Globus pallidus (tissue), 1 donor: Measurements from ENCODE around the gene CEP164.
"Not testable (repeated sequence)": the region's sequence is repeated elsewhere in the genome, so short reads cannot be mapped to it uniquely, and the experiment has no call there.

Experiments
- DNase-seq: peaks from one replicate; pipeline ENCODE4 v3.0.0-alpha.2; 2015; ENCODE audit warnings: low spot score

The CEP164 gene

DNA sequence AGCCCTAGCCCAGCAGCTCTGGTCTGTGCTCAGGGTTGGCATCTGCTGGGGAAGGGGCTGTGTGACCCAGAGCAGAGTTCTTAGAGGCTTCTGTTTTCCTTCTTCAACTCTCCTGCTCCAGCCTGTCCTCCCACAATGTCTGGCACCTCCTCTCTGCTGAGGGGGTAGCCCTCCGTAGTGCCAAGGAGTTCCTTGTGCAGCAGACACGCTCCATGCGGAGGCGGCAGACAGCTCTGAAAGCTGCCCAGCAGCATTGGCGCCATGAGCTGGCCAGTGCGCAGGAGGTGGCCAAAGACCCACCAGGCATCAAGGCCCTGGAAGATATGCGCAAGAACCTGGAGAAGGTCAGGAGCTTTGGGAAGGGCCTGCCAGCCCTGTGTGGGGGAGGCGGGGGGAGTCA, 69.3 kb downstream of the CEP164 start:
- DNase-seq, result no peak

DNA sequence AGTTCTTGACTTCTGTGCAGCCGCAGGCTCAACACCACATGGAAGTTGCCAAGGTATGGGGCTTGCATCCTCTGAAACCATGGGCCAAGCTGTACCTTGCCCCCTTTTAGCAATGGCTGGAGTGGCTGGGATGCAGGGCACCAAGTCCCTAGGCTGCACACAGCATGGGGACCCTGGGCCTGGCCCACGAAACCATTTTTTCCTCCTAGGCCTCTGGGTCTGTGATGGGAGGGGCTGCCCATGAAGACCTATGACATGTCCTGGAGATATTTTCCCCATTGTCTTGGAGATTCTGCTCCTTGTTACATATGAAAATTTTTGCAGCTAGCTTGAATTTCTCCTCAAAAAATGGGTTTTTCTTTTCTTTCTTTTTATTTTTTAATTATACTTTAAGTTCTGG, 71.0 kb downstream of the CEP164 start:
- DNase-seq, result not testable (repeated sequence)

DNA sequence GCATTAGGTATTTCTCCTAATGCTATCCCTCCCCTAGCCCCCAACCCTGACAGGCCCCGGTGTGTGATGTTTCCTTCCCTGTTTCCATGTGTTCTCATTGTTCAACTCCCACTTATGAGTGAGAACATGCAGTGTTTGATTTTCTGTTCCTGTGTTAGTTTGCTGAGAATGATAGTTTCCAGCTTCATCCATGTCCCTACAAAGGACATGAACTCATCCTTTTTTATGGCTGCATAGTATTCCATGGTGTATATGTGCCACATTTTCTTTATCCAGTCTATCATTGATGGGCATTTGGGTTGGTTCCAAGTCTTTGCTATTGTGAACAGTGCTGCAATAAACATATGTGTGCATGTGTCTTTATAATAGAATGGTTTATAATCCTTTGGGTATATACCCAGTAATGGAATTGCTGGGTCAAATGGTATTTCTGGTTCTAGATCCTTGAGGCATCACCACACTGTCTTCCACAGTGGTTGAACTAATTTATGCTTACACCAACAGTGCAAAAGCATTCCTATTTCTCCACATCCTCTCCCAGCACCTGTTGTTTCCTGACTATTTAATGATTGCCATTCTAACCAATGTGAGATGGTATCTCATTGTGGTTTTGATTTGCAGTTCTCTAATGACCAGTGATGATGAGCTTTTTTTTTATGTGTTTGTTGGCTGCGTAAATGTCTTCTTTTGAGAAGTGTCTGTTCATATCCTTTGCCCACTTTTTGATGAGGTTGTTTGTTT, 71.6 kb downstream of the CEP164 start:
- DNase-seq, result not testable (repeated sequence)

DNA sequence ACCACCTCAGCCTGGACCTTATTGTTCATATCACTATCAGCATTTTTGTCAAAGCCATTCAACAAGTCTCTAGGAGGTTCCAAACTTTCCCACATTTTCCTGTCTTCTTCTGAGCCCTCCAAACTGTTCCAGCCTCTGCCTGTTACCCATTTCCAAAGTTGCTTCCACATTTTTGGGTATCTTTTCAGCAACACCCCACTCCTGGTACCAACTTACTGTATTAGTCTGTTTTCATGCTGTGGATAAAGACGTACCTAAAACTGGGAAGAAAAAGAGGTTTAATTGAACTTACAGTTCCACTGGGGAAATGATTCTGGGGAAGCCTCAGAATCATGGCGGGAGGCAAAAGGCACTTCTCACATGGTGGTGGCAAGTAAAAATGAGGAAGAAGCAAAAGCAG, 78.2 kb downstream of the CEP164 start:
- not testable (repeated sequence) for DNase-seq

DNA sequence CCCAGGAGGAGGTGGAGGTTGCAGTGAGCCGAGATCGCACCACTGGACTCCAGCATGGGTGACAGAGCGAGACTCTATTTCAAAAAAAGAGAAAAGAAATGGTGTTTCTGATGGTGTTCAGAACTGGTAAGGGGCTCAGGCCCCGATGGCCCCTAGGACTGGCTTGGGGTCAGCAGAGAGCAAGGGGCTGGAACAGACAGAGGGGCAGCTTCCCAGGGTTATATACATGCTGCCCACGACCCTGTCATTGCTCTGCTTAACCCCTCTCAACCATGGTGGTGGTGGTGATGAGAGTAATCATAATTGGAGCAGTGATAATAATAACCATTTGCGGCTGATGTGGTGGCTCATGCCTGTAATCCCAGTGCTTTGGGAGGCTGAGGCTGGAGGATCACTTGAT, 79.4 kb downstream of the CEP164 start:
- DNase-seq, result no peak

DNA sequence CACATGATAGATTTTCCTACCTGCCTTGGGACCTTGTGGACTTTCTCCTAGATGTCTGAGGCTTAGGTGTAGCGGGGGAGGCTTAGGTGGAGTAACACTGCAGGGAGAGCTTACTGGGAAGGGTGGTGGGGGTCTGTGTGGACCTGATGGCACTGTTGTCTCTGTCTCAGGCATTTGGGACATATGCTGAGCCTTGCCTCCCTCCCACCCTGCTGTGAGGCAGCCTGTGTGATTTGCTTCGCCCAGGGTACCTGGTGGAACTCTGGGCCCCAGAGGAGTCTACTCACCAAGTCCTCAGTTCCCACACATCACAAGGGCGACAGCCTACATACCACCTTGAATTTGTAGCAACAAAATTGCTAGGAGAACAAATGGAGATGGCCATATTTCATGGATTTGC, 80.7 kb downstream of the CEP164 start:
- DNase-seq, result no peak

DNA sequence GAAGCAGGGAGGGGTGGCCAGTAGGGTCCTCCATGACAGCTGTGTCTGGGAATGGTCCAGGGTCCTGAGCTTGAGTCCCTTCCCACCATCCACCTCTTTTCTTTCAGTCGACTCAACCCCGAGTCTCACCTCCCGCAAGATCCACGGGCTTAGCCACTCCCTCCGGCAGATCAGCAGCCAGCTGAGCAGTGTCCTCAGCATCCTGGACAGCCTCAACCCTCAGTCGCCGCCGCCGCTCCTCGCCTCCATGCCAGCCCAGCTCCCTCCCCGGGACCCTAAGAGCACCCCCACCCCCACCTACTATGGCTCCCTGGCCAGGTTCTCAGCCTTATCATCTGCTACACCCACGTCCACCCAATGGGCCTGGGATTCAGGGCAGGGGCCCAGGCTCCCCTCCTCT, 81.9 kb downstream of the CEP164 start:
- no peak for DNase-seq

DNA sequence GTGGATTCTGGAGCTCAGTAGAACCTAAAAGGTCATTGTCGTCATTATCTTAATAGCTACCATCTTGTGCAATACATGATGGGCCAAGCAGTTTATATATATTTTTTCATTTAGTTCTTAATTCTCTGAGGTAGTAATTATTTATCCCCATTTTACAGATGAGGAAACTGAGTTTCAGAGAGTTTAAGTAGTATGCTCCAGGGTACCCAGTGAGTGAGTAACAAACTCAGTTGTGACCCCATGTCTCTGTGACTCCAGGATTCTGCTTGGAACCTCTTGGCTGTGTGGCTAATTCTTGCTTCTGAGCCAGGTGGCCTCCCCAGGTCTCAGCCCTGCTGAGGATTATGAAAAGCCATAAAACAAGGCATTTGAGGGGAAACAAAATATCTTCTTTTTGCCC, 82.6 kb downstream of the CEP164 start:
- DNase-seq, result no peak

DNA sequence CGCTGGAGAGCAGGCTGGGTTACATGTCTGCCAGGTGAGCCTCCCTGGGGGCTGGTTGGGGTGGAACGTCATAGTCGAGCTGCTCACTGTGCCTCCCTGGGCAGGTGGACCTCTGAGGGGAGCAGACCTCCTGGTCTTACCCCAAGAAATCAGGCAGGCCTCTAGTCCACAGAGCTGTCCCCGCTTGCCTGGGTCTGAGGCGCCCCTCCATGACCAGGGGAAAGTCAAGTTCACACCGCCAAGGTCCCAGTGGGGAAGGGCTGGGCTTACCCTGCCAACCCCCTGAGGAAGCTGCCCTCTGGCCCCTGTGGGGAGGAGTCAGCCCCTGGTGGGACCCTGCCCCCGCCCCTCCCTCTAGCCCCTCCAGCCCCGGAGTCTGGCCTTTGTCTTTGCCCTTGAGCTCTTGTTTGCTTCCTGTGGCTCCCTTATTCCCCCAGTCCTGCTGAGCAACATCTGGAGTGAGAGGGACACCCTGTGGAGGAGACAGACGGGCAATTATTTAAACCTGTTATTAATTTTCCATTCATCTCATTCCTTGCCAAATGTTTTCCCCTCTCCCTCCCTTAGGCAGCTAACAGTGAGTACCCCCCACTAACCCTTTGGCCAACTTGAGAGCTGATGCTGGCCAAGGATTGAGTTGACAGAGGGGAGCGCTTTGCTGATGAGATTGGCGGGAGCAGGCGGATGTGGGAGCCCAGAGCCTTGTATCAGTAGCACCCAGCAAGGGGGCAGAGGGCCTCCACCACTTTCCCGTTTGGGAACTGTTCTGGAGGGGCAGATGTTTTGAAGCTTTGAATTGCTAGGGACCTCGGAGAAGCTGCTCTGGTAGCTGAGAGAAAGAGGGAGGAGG, 83.4 kb downstream of the CEP164 start:
- no peak for DNase-seq

DNA sequence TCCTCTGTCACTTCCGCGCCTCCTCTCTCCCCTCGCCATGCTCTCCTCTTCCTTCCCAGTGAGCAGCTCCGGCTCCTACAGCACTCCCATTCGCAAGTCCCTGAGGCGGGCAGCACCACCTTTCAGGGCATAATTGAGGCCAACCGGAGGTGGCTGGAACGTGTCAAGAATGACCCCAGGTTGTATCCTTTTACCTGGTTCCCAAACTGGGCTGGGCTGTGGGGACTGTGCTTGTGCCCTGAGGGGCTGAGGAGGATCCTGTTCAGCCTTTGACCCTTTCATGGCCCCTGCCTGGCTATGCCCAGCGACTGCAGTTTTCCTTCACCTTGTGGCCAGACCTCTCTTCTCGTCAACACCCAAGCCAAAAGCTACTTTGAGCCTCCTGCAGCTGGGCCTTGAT, 84.1 kb downstream of the CEP164 start:
- DNase-seq, result no peak

DNA sequence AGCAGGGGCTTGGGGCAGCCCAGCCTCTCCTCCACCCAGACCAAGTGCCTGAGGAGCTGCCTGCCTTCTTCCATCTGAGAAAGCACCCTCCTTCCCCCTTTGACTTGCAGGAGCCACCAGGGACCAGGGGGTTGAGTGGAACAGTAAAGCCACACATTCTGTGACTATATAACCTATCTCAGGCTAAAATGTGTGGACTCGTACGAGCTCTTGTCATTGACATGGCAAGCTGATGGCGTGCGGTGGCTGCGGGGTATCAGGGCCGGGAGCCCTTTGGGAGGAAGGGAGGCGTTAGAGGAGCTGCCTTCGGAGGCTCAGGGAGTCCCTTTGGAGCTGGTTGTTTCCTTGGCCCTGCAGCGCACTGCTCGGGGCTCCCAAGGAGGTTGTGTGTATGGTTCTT, 84.5 kb downstream of the CEP164 start:
- DNase-seq, result no peak

DNA sequence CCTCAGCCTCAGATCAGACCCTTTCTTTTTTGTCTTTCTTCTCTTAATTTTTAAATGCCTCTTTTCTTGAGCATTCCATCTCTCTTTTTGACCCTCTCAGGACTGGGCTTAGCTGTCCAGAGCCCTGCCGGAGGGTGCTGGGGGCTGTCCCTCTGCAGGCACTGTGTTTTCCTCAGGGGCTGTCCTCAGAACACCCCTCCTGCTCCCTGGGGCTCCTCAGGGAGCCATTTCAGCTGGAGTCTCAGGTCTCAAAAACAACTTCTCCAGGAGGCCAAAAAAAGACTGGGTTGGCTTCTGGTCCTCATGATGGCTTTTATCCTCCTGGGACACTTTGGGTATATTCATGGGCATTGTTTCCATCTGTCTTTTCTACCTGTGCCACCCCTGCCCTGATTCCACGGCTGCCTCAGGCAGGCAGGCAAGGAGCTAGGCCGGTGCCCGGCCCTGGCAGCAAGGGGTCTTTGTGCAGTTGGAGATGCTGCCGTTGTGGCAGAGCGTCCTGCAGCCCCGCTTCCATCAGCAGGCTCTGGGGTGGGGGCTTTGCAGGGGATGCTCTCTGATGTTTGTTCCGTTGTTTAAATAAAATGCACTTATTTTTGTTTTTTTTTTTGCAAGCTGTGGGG, 85.1 kb downstream of the CEP164 start:
- DNase-seq, result no peak

DNA sequence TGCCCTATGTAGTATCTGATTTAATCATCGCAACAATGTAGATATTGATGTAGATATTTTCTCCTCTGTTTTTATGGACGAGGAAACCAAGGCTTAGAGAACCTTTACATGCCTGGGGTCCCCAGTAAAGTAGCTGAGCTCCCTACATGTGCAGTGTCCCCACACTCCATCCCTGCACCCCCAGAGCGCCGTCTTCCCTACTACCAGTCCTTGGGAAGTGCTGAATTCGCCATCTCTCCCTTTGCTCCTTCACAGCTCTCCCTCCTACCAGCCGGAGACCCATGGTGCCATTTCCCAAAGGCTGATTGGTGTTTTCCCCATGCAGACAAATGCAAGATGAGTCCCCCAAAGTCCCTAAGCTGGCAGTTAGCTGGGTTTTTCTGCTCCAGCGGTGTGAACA, 86.0 kb downstream of the CEP164 start:
- no peak for DNase-seq

DNA sequence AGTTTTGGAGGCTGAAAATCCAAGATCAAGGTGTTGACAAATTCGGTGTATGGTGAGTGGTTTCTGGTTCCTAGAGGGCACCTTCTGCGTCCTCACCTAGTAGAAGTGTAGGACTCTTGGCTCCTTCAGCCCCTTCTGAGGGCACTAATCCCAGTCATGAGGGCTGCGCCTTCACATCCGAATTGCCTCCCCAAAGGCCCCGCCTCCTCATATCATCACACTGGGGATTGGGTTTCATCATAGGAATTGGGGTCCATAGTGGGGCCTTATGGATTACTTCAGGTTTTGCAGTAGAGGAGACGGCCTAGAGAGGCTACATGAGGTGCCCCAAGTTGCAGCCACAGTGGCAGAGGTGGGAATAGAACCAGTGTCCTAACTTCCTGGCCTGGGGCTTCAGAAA, 87.1 kb downstream of the CEP164 start:
- no peak for DNase-seq

DNA sequence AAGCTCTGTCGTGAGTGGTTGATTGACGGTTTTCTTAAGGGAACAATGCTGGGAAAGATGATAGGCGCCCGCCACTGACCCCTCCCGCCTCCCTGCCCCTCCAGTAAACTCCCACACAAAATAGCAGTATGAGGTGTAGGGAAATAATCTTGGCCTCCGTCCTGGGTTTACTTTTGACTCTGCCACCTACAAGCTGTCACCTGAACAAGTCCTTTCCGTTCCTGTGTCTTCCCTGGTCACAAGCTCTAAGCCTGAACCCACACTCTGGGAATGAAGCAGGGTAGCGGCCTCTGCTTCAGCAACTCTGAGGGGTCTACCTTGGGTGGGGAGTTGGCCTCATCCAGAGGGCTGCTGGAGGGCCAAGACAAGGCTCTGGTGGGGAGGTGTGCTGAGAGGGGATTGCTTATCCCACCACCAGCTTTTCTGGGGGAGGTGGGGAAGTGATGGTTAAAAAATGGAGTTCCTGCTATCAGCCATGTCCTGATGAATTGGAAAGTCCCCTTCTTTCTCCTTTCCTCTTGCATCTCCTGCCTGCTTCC, 87.8 kb downstream of the CEP164 start:
- no peak for DNase-seq

DNA sequence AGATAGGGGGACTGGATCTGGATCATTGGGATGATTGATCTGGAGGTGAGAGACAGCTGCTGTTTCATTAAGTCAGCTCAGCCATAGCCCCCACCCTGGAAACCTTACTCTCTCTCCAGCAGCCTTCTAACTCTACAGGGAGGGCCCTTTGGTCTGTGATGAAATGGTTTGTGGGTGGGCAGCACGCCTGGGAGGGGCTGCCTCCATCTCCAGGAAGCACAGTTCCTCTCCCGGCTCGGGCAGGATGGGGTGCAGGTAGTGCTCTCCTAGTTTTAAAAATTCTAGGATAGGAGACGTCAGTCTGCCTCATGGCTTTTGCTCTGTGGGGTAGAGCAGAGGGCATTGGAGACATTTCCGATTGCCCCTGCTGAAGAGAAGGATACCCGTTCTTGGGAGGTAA, 89.7 kb downstream of the CEP164 start:
- DNase-seq, result no peak

DNA sequence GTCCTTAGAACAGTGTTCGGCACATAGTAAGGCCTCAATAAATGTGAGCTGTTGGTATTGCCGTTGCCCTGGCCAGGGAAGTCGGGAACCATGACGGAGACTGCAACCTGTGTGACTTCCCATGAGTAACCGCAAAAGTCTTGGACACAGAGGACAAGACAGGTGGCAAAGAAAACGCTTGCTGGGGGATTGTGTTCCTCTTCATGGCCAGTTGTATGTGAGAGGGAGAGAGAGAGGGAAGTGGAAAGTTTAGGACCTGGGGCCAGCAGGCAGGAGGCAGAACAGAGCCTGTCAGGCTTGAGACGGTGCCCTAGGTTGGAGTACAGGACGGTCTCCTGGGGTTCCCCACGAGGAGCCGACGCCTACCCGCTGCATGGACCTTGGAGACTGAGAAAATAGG, 90.2 kb downstream of the CEP164 start:
- DNase-seq, result no peak

DNA sequence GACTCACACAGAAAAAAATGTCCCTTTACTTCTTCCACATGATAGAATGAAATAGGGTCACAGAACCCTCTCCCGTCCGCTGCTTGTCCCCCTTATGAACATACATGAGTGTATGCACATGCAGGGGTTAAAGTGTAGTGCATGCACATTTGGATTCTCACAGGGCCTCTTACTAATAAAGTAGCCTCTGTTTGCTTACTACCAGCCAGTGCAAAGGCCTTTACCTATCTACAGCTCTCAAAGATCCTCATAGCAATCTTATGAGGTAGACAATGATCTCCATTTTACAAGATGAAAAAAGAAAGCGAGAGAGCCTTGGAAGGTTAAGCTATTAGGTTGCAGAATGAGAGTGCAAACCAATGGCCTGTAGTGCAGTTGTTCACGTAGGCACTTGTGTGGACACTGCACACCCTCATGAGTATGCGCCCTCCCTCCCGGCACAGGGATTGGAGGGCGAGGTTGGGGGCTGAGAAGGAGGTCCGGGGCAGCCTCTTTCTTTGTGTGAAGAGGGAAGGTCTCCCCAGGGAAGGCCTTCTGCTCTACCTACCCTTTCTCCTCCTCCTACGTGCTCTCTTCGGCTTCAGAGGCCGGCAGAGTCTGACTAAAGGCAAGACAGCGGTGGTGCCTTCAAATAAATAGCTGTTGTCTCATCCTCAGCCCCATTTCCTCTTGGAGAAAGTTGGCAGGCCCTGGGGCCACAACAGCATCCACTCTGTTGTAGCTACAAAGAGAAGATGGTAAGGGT, 91.3 kb downstream of the CEP164 start:
- DNase-seq, result no peak

DNA sequence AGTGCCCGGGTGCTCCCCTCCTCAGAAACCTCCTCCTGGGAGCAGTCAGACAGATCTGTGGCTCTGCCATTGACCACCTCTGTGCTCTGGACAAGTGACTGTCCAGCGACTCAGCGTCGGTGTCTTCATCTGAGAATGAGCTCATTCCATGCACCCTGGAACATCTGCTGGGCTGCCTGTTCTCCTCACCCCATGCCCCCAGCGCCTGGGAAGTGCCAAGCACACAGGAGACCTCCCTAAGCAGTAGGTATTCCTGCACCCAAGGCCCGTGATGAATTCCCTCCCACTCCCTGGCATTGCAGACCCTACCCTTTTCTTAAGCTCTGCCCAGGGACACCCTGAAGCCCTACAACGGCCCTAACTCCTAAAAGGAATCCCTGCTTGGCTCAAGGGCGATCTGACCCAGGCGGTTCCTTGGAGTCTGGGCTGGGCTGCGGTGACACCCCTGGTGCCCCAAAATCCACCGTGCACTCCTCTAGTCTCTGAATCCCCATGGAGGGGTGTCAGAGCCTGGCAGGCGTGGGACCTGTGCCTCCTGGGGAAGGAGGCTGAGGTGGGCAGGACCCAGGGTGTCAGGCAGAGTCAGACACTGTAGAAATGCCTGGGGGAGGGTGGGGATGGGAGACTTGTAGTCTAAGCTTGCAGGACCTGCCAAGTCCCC, 92.0 kb downstream of the CEP164 start:
- DNase-seq, result no peak

DNA sequence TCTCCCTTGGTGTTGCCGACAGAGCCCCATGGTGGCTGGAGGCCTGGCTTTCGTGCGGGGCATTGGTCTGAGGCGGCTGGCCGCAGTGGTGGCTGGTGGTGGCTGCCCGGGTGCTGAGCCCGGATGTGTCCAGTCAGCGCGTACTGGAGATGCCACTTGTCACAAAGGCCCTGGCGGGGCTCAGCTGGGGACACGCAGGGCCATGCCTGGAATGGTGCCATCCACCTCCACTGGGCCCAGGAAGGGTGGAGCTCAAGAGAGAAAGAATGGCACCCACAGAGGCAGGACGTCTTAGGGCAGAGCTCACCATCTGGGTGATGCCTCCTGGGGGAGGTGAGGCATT, 92.5 kb downstream of the CEP164 start:
- no peak for DNase-seq

DNA sequence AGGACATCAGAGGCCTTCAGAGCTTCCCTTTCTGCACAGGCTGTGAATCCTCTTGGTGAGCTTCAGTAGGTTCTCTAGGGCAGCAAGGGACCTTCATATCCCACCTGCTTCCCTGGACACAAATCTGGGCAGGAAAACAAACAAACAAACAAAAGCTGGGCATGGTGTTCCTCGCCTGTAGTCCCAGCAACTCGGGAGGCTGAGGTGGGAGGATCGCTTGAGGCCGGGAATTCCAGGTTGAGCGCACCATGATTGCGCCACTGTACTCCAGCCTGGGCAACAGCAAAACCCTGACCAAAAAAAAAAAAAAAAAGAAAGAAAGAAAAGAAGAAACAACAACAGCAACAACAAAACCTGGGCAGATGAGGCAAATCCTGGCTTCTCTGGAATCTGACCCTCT, 92.9 kb downstream of the CEP164 start:
- DNase-seq, result no peak

DNA sequence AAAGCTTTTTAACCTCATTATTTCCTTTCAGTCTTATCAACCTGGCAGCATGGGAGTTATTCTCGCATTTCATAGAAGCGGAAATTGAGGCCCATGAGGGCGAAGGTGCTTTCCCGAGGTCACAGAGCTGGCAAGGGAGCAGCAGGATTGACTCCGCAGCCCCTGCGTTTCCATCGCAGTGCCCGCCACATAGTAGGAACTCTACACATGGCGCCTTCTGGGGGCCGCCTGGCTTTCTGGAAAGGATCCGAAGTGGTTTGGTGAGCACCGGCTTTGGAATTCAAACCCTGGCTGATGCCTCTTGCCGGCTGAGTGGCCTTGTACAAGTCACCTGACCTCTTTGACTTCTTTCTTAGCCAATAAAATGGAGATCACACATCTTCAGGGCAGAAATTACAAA, 93.4 kb downstream of the CEP164 start:
- DNase-seq, result no peak
